Naive B cell (primary cell): ENCODE measurements around the gene SLC2A10. TPM values are rescaled to one million over a fixed set of nuclear protein-coding genes. Genes with fewer than 3 reads are reported as not detected.

ENCODE experiments used
- ATAC-seq, 2 donors: fragments of 150-1000 bp; cut with Tn5 transposase; 2 replicates each; pipeline ENCODE4 v1.10.0; 2021; ENCODE audit warnings: low read depth in 2 of 2, mild to moderate bottlenecking in 2 of 2, moderate library complexity in 2 of 2
- DNase-seq: peaks from one replicate; pipeline ENCODE4 v3.0.0; 2022
- H3K27ac Mint-ChIP-seq, 6 donors: one replicate each; pipeline ENCODE4 v1.8.0; 2020 to 2022; ENCODE audit warnings: mild to moderate bottlenecking in 6 of 6, mixed read lengths in 6 of 6, moderate library complexity in 5 of 6, inconsistent platforms in 2 of 6
- H3K27me3 Mint-ChIP-seq, 3 donors: one replicate each; pipeline ENCODE4 v1.8.0; 2021 to 2022; ENCODE audit warnings: mixed read lengths in 3 of 3, mild to moderate bottlenecking in 1 of 3
- H3K36me3 Mint-ChIP-seq, 2 donors: one replicate each; pipeline ENCODE4 v1.8.0; 2020 to 2022; ENCODE audit warnings: mixed read lengths in 2 of 2, inconsistent platforms in 1 of 2, mild to moderate bottlenecking in 1 of 2
- H3K4me1 Mint-ChIP-seq, 3 donors: one replicate each; pipeline ENCODE4 v1.8.0; 2020 to 2022; ENCODE audit warnings: mixed read lengths in 3 of 3, inconsistent platforms in 1 of 3, mild to moderate bottlenecking in 1 of 3, moderate library complexity in 1 of 3
- H3K4me3 Mint-ChIP-seq, 8 donors: one replicate each; pipeline ENCODE4 v1.8.0; 2020 to 2022; ENCODE audit warnings: mild to moderate bottlenecking in 8 of 8, mixed read lengths in 8 of 8, moderate library complexity in 8 of 8, inconsistent platforms in 2 of 8
- H3K9me3 Mint-ChIP-seq, 7 donors: one replicate each; pipeline ENCODE4 v1.8.0; 2020 to 2022; ENCODE audit warnings: mixed read lengths in 7 of 7, mild to moderate bottlenecking in 5 of 7, inconsistent platforms in 2 of 7, moderate library complexity in 1 of 7
- polyA plus RNA-seq, 6 donors: library from polyadenylated mRNA; unstranded; fragments of 300-500 nt; fragmentation: Illumina TruSeq; gene quantifications; one replicate each; pipeline ENCODE4 v1.2.3, GENCODE V29; 2021; ENCODE audit warnings: low read depth in 6 of 6

The SLC2A10 gene
- polyA plus RNA-seq, 6 donors from 2014 or later: not detected

- H3K27me3 Mint-ChIP-seq: peaks cover 36 to 58% (median 56%) of the 10 kb centered on the region in 3 donors
- peaks cover 10 to 13% (median 11%) of the 10 kb centered on the region in 3 donors for H3K4me1 Mint-ChIP-seq
- H3K27ac Mint-ChIP-seq: no peak overlapping the region
- peaks cover 0 to 1% (median 0%) of the 10 kb centered on the region in 7 donors for H3K9me3 Mint-ChIP-seq
- DNase-seq: no peak
- no peak for ATAC-seq
- peaks cover 0 to 11% of the 10 kb centered on the region in 2 donors for H3K36me3 Mint-ChIP-seq
- H3K4me3 Mint-ChIP-seq: no peak overlapping the region
These were observed 4.7 kb downstream of the SLC2A10 start for GRCh38 chr20:46713957-46714834.

- Mint-ChIP-seq H3K36me3 (peaks cover under 1 to 3% of the 10 kb centered on the region in 2 donors), H3K27me3 (peaks cover 30 to 53% (median 47%) of the 10 kb centered on the region in 3 donors), H3K9me3 (peaks cover 0 to 7% (median under 1%) of the 10 kb centered on the region in 7 donors), H3K4me3 (no peak overlapping the region), H3K27ac (no peak overlapping the region), H3K4me1 (peaks cover 2 to 7% (median 3%) of the 10 kb centered on the region in 3 donors)
- DNase-seq (no peak), ATAC-seq (no peak)
These were observed 5.9 kb downstream of the SLC2A10 start for GRCh38 chr20:46715292-46715756.

GRCh38 chr20:46717818-46718541 lies 8.5 kb downstream of the SLC2A10 start:
- no peak overlapping the region for H3K4me3 Mint-ChIP-seq
- no peak for ATAC-seq
- peaks cover 0 to 3% of the 10 kb centered on the region in 2 donors for H3K36me3 Mint-ChIP-seq
- H3K27ac Mint-ChIP-seq: no peak overlapping the region
- peaks cover 15 to 39% (median 27%) of the 10 kb centered on the region in 3 donors for H3K27me3 Mint-ChIP-seq
- DNase-seq: no peak
- peaks cover 0 to 22% (median 6%) of the 10 kb centered on the region in 7 donors for H3K9me3 Mint-ChIP-seq
- no peaks in the 10 kb centered on the region for H3K4me1 Mint-ChIP-seq

- H3K27me3 Mint-ChIP-seq: peaks cover under 1 to 22% (median 6%) of the 10 kb centered on the region in 3 donors
- ATAC-seq (no peak), DNase-seq (no peak)
- no peak overlapping the region for H3K27ac Mint-ChIP-seq
- H3K4me1 Mint-ChIP-seq: no peaks in the 10 kb centered on the region
- peaks cover 0 to 22% (median 6%) of the 10 kb centered on the region in 7 donors for H3K9me3 Mint-ChIP-seq
- peaks cover 0 to 3% of the 10 kb centered on the region in 2 donors for H3K36me3 Mint-ChIP-seq
- H3K4me3 Mint-ChIP-seq: no peak overlapping the region
These were observed 10.6 kb downstream of the SLC2A10 start for GRCh38 chr20:46720019-46720418.

- no peak overlapping the region for H3K4me3 Mint-ChIP-seq
- H3K36me3 Mint-ChIP-seq: peaks cover 0 to 3% of the 10 kb centered on the region in 2 donors
- no peak for ATAC-seq
- H3K27ac Mint-ChIP-seq: no peak overlapping the region
- peaks cover 0 to 15% (median 0%) of the 10 kb centered on the region in 3 donors for H3K27me3 Mint-ChIP-seq
- H3K9me3 Mint-ChIP-seq: peaks cover 0 to 22% (median 6%) of the 10 kb centered on the region in 7 donors
- no peak for DNase-seq
- no peaks in the 10 kb centered on the region for H3K4me1 Mint-ChIP-seq
These were observed 11.5 kb downstream of the SLC2A10 start for GRCh38 chr20:46720776-46721425.

GRCh38 chr20:46721476-46721875 lies 12.0 kb downstream of the SLC2A10 start:
- no peak overlapping the region for H3K27ac Mint-ChIP-seq
- peaks cover 0 to 3% of the 10 kb centered on the region in 2 donors for H3K36me3 Mint-ChIP-seq
- peaks cover 0 to 22% (median 6%) of the 10 kb centered on the region in 7 donors for H3K9me3 Mint-ChIP-seq
- H3K4me3 Mint-ChIP-seq: no peak overlapping the region
- peaks cover 0 to 15% (median 0%) of the 10 kb centered on the region in 3 donors for H3K27me3 Mint-ChIP-seq
- H3K4me1 Mint-ChIP-seq: no peaks in the 10 kb centered on the region
- DNase-seq (no peak), ATAC-seq (no peak)

GRCh38 chr20:46722450-46722849 lies 13.0 kb downstream of the SLC2A10 start:
- no peak for ATAC-seq
- peaks cover 0 to 22% (median 6%) of the 10 kb centered on the region in 7 donors for H3K9me3 Mint-ChIP-seq
- H3K36me3 Mint-ChIP-seq: peaks cover 0 to 3% of the 10 kb centered on the region in 2 donors
- peaks cover 0 to 15% (median 4%) of the 10 kb centered on the region in 3 donors for H3K27me3 Mint-ChIP-seq
- no peak for DNase-seq
- H3K4me3 Mint-ChIP-seq: no peak overlapping the region
- H3K4me1 Mint-ChIP-seq: no peaks in the 10 kb centered on the region
- H3K27ac Mint-ChIP-seq: no peak overlapping the region

GRCh38 chr20:46723039-46723438 lies 13.6 kb downstream of the SLC2A10 start:
- DNase-seq (no peak), ATAC-seq (no peak)
- peaks cover 0 to 22% (median 6%) of the 10 kb centered on the region in 7 donors for H3K9me3 Mint-ChIP-seq
- no peak overlapping the region for H3K4me3 Mint-ChIP-seq
- H3K27ac Mint-ChIP-seq: no peak overlapping the region
- H3K27me3 Mint-ChIP-seq: peaks cover 0 to 14% (median 4%) of the 10 kb centered on the region in 3 donors
- no peaks in the 10 kb centered on the region for H3K4me1 Mint-ChIP-seq
- peaks cover 0 to 3% of the 10 kb centered on the region in 2 donors for H3K36me3 Mint-ChIP-seq

- no peaks in the 10 kb centered on the region for H3K4me1 Mint-ChIP-seq
- H3K4me3 Mint-ChIP-seq: no peak overlapping the region
- H3K27me3 Mint-ChIP-seq: peaks cover 0 to 9% (median 4%) of the 10 kb centered on the region in 3 donors
- H3K9me3 Mint-ChIP-seq: peaks cover 0 to 22% (median 6%) of the 10 kb centered on the region in 7 donors
- no peak overlapping the region for H3K27ac Mint-ChIP-seq
- DNase-seq (no peak), ATAC-seq (no peak)
- H3K36me3 Mint-ChIP-seq: peaks cover 0 to 3% of the 10 kb centered on the region in 2 donors
These were observed 15.0 kb downstream of the SLC2A10 start for GRCh38 chr20:46724343-46724959.

- no peak for ATAC-seq
- Mint-ChIP-seq H3K36me3 (peaks cover 1 to 7% of the 10 kb centered on the region in 2 donors), H3K27me3 (peaks cover 8 to 11% (median 8%) of the 10 kb centered on the region in 3 donors), H3K27ac (no peak overlapping the region), H3K4me1 (no peaks in the 10 kb centered on the region), H3K4me3 (no peak overlapping the region), H3K9me3 (peaks cover 2 to 13% (median 5%) of the 10 kb centered on the region in 7 donors)
- DNase-seq: no peak
These were observed 16.0 kb downstream of the SLC2A10 start for GRCh38 chr20:46725186-46726165.

- peaks cover 19 to 27% (median 26%) of the 10 kb centered on the region in 3 donors for H3K27me3 Mint-ChIP-seq
- DNase-seq (no peak), ATAC-seq (no peak)
- no peaks in the 10 kb centered on the region for H3K4me1 Mint-ChIP-seq
- H3K36me3 Mint-ChIP-seq: peaks cover 0 to 7% of the 10 kb centered on the region in 2 donors
- no peak overlapping the region for H3K4me3 Mint-ChIP-seq
- H3K9me3 Mint-ChIP-seq: peaks cover 0 to 6% (median 4%) of the 10 kb centered on the region in 7 donors
- H3K27ac Mint-ChIP-seq: no peak overlapping the region
These were observed 22.3 kb downstream of the SLC2A10 start for GRCh38 chr20:46731770-46732169.

GRCh38 chr20:46735436-46735835 lies 26.0 kb downstream of the SLC2A10 start:
- H3K36me3 Mint-ChIP-seq: peaks cover 0 to under 1% of the 10 kb centered on the region in 2 donors
- peaks cover 0 to 11% (median 5%) of the 10 kb centered on the region in 7 donors for H3K9me3 Mint-ChIP-seq
- peaks cover 24 to 42% (median 25%) of the 10 kb centered on the region in 3 donors for H3K27me3 Mint-ChIP-seq
- H3K27ac Mint-ChIP-seq: no peak overlapping the region
- DNase-seq (no peak), ATAC-seq (no peak)
- H3K4me1 Mint-ChIP-seq: no peaks in the 10 kb centered on the region
- H3K4me3 Mint-ChIP-seq: no peak overlapping the region
